GM21515 (cell line): ENCODE data around the gene PAK4.
A peak's percentile ranks its signal among the peaks of the same experiment; 100 is the strongest.
"Not testable (repeated sequence)": the region's sequence is repeated elsewhere in the genome, so short reads cannot be mapped to it uniquely, and the experiment has no call there.

ENCODE experiments used
- ATAC-seq: cut with Tn5 transposase; IDR thresholded peaks from one replicate; pipeline ENCODE4 v1.9.1; 2021; ENCODE audit not compliant: unreplicated experiment

Gene PAK4

DNA sequence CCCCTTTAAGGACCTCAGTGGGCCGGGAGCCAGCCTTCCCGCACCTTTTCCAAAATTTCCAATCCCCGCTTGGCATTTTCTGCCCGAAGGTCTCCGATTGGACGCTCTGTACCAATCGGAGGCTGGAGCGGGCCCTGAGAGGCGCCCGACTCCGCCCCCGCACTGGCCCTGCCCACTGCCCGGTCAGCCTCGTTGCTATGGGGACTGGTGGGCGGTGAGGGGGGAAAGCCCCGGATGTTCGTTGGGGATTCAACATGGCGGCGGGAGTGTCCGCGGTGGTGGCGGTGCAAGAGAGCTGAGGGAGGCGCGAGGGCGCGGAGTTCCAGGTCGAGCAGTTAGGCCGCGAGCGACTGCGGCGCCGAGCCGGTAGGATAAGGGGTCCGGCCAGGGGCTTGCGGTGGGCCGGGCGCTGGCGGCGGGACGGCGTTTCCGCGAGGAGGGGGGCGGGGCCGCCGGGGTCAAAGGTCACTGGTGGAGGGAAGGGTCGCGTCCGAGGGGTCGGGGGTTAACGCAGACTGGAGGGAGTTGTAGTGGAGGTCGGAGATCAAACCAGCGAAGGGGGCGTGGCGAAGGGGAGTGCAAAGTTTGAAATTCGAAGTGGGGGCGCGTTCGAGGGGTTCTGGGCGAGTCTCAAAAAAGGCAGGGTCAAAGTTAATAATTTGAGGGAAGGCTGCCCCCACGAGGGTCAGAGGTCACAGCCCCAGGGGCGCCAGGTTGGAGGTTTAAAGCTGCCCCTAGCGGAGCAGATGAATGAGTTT lies at the start of gene PAK4:
Gene PAK4, plus strand, starts transcription at position 233 of the 758 bp plus-strand sequence. CDS start 43,768 bp downstream, outside the sequence.
- ATAC-seq: peak; percentile 81

DNA sequence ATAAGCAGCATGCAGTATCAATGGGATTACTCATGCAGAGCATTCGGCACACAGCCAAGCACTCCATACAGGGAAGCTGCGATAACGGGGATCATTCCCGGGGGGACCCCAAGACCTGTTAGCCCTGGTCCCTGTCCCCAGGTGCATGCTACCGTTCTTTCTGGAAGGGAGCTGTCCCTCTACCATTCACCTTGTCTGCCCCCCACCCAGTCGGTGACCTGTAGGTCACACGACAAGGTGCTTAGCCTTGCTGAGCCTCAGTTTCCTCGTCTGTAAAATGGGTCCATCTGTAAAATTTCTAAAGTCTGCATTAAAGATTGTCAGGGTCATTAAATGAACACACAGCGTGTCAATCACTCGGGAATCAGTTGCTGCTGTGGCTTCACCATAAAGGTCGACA lies 48.3 kb upstream of the PAK4 start:
- no peak for ATAC-seq

DNA sequence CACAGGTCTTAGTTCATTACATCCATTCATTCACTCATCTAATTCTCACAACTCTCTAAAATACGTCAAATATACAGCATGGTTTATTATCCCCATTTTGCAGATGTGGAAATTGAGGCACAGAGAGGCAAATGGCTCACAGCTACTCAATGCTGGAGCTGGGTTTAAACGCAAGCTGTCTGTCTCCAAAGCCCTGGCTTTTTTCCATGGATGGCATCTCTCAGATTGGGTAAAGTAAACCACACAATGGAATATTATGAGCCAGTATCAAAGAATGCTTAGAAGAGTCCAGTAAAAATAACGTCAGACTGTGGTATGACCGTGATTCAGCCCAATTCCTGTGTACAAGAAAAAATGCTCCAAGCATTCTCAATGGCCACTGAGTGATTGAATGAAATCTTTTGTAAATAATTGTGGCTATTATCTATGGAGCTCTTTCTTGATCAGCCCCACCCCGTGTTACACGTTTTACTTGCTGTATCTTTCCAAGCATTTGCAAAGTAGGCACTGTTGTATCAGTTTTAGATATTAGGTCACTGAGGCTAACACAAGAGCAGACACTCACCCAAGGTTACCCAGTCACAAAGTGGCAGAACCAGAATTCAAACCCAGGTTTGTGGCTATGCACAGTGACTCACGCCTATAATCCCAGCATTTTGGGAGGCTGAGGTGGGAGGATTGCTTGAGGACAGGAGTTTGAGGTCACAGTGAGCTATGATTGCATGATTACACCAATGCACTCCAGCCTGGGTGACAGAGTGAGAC lies 47.0 kb upstream of the PAK4 start:
- no peak for ATAC-seq

GRCh38 chr19:39080431-39080830 lies 45.2 kb upstream of the PAK4 start:
- no peak for ATAC-seq

DNA sequence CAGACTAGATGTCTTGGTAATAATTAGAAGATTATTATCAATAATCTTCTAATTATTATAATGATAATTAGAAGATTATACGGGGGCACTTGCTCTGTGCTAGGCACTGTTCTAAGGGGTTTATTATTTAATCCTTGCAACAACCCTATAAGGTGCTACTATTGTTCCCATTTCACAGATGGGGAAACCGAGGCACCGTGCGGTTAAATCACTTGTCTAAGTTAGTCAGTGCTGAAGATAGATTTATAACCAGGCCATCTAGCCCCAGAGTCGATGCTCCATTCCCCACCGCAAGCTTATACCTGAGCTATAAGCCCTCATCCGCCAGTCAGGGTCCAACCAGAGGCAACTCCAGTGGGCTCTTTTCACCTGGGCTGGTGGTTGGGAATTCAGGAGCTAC lies 43.4 kb upstream of the PAK4 start:
- ATAC-seq: no peak

DNA sequence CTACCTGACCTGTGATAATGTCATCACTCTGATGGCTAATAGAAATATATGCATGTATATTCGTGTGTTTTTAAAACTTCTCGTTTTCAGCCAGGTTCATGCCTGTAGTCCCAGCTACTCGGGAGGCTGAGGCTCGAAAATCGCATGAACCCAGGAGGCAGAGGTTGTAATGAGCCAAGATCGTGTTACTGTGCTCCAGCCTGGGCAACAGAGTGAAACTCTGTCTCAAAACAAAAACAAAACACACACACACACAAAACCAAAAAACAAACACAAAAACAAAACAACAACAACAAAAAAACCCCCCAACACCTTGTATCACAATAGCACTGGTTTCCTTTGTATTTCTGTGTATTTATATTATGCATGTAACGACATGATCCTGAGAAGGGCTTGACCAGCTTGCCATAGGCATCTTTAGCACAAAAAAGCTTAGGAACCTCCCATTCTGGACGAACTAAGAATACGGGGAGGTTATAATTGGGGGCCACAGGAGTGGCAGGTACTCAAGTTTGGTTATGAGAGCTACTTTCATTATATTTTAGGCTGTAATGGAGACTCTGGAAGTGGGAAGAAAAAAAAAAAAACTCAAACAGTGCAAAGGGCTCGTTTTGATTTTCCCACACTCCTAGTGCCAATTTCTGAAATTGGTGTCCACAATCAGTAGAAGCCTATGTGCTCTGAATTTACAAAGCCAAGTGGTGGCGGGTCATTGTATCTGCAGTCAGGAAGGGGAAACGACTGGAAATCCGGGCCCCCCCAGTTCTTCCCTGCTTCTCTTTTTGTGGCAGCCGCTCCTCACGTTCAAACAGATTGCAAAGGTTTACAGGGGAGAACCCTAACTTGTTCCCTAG lies 42.6 kb upstream of the PAK4 start:
- ATAC-seq: no peak

DNA sequence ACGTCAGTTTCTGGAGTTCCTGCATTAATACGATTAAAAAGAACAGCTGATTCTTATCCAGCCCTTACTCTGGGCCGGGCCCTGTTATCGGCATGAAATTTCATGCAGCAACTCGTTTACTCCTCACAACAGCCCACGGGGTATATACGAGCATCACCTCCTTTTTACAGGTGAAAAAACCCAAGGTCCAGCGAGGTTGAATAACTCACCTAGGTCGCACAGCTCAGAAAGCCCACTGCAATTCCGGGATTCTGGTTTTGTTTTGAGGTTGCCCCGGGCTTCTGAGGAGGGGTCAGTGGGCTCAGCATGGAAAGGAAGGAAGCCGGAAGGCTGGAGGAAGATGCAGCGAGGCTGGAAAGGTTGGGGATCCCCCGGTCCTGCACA lies 42.0 kb upstream of the PAK4 start:
- no peak for ATAC-seq

- ATAC-seq: no peak
Measured at GRCh38 chr19:39083983-39084731, 41.4 kb upstream of the PAK4 start, which contains the start of gene ACP7. TSS of gene ACP7 (plus strand) at chr19:39084368. CDS start at chr19:39085270, 902 bp downstream.

DNA sequence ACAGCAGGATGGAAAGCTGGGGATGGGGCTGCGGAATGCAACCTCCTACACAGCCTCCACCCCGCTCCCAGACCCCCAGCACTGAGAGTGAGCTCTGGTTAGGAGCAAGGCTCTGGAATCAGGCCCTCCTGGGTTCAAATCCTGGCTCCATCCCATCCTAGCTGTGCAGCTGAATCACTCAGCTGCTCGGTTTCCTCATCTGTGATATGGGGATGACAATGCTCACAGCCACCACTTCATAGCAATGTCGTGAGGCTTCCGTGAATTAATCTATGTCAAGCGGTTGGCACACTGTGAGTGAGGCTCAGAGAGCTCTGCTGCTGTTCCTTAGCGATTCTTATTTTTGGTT lies 40.9 kb upstream of the PAK4 start:
- no peak for ATAC-seq

DNA sequence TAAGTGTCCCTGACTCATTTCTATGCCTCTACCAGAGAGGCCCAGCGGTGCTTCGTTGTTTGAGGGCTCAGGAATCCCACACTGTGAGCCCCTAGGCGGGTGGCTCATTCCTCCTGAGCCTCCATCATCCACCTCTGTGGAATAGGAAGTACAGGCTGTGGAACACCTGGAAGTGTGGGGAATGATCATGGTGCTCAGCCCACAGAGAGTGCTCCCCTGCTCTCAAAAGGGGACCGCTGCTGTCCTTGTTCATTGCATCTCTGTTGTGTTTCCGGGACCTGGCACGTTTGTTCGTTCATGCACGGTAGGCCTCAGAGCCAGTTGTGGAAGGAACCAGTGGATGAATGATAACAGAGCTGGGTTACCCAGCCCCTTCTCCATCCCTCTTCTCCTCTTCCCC lies 40.2 kb upstream of the PAK4 start:
- ATAC-seq: no peak

DNA sequence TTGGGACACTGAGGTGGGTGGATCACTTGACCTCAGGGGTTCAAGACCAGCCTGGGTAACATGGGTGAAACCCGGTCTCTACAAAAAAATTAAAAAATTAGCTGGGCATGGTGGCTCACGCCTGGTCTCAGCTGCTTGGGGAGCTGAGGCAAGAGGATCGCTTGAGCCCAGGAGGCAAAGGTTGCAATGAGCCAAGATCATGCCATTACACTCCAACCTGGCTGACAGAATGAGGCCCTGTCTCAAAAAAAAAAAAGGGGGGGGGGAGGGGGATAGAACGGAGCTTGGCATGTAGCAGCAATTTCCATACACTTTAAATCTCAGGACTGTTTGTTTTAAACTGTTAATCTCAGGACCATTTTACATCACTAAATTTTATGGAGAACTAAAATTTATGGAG lies 39.2 kb upstream of the PAK4 start:
- no peak for ATAC-seq

GRCh38 chr19:39087907-39088686 lies 37.5 kb upstream of the PAK4 start:
- ATAC-seq: no peak

DNA sequence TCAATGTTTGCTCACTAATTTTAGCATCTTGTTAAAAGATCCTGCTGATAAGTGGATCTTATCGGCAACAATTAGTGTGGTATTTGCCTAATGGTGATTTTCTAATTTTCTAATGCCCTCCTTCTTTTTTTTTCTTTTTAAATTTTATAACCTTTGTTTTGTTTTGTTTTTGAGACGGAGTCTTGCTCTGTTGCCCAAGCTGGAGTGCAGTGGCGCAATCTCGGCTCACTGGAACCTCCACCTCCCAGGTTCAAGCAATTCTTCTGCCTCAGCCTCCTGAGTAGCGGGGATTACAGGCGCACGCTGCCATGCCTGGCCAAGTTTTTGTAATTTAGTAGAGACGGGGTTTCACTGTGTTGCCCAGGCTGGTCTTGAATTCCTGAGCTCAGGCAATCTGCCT lies 35.6 kb upstream of the PAK4 start:
- ATAC-seq: not testable (repeated sequence)

GRCh38 chr19:39090881-39091280 lies 34.7 kb upstream of the PAK4 start:
- ATAC-seq: no peak

GRCh38 chr19:39095799-39096540 lies 29.6 kb upstream of the PAK4 start:
- ATAC-seq: not testable (repeated sequence)

- no peak for ATAC-seq
Measured at GRCh38 chr19:39097299-39097698, 28.3 kb upstream of the PAK4 start.

GRCh38 chr19:39097721-39098120 lies 27.9 kb upstream of the PAK4 start:
- no peak for ATAC-seq

DNA sequence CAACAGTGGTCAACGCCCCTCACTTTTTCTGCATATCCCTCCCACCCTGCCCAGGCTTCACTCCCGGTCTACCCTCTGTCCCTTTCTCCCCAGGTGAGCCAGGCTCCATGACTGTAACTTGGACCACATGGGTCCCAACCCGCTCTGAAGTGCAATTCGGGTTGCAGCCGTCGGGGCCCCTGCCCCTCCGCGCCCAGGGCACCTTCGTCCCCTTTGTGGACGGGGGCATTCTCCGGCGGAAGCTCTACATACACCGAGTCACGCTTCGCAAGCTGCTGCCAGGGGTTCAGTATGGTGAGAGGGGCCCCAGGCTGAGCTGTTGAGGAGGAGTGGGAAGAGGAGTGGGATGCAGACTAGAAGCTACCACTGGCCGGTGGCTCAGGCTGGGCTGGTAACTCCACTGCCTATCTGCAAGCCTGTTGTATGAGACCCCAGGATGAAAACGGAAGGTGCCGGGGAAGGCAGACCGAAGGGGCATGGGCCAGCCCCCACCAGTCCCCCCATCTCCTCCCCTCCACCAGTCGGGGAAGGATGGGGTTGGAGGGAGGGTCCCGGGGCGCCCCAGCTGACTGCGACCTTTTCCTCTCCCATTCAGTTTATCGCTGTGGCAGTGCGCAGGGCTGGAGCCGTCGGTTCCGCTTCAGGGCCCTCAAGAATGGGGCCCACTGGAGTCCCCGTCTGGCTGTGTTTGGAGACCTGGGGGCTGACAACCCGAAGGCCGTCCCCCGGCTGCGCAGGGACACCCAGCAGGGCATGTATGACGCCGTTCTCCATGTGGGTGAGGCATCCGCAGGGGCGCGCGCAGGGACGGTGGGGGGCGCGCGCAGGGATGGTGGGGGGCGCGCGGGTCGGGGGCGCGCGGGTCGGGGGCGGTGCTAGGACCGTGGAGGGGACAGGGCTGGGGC lies 27.0 kb upstream of the PAK4 start:
- no peak for ATAC-seq
